Memory B cell (primary cell): ENCODE results near the gene ARHGEF12.

Source experiments
- ATAC-seq: fragments of 150-1000 bp; cut with Tn5 transposase; 2 replicates; pipeline ENCODE4 v1.10.0; 2021; ENCODE audit warnings: low read depth, mild to moderate bottlenecking, moderate library complexity
- DNase-seq, 2 donors: peaks; one replicate each; pipeline ENCODE4 v3.0.0; 2022; ENCODE audit warnings: low spot score in 2 of 2
- H3K27ac Mint-ChIP-seq: one replicate; pipeline ENCODE4 v1.8.0; 2022; ENCODE audit warnings: mild to moderate bottlenecking, moderate library complexity, mixed read lengths
- H3K27me3 Mint-ChIP-seq: one replicate; pipeline ENCODE4 v1.8.0; 2022; ENCODE audit warnings: mixed read lengths
- H3K36me3 Mint-ChIP-seq: one replicate; pipeline ENCODE4 v1.8.0; 2022; ENCODE audit warnings: mild to moderate bottlenecking, mixed read lengths
- H3K4me1 Mint-ChIP-seq: one replicate; pipeline ENCODE4 v1.8.0; 2022; ENCODE audit warnings: mixed read lengths
- H3K4me3 Mint-ChIP-seq: one replicate; pipeline ENCODE4 v1.8.0; 2022; ENCODE audit warnings: mild to moderate bottlenecking, moderate library complexity, mixed read lengths
- H3K9me3 Mint-ChIP-seq: one replicate; pipeline ENCODE4 v1.8.0; 2022; ENCODE audit warnings: mixed read lengths

ARHGEF12 gene

DNA sequence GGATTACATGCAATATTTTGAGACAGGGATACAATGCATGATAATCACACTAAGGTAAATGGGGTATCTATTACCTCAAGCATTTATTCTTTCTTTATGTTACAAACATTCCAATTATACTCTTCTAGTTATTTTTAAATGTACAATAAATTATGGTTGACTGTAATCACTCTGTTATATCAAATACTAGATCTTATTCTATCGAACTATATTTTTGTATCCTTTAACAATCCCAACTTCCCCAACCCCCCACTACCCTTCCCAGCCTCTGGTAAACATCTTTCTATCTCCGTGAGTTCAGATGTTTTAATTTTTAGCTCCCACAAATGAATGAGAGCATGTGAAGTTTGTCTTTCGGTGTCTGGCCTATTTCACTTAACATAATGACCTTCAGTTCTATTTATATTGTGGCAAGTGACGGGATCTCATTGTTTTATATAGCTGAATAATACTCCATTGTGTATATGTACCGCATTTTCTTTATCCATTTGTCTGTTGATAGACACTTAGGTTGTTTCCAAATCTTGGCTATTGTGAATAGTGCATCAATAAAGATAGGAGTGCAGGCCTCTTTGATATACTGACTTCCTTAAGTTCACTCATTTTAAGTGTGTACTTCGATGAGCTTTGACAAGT, 40.5 kb downstream of the ARHGEF12 start:
- no peak for DNase-seq
- peaks cover 12% of the 10 kb centered on the region for H3K36me3 Mint-ChIP-seq
- peaks cover 6% of the 10 kb centered on the region for H3K9me3 Mint-ChIP-seq
- no peak overlapping the region for H3K27ac Mint-ChIP-seq
- H3K4me3 Mint-ChIP-seq, result no peak overlapping the region
- no peaks in the 10 kb centered on the region for H3K27me3 Mint-ChIP-seq
- peaks cover 19% of the 10 kb centered on the region for H3K4me1 Mint-ChIP-seq
- no peak for ATAC-seq

DNA sequence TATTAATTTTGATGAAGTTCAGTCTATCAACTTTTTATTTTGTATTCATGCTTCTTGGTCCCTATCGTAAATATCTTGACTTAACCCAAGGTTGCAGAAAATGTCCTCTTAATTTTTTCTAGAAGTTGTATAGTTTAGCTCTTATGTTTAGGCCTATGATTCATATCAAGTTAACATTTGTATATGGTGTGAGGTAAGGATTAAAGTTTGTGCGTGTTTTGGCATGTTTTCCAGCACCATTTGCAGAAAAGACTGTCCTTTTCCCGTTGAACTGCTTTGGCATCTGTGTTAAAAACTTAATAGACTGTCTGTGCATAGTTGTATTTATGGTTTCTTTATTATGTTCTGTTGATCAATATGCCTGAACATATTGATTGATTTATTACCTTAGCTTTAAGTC, 42.3 kb downstream of the ARHGEF12 start:
- ATAC-seq (no peak), DNase-seq (no peak)
- Mint-ChIP-seq H3K9me3 (peaks cover 8% of the 10 kb centered on the region), H3K27me3 (no peaks in the 10 kb centered on the region), H3K4me1 (peaks cover 19% of the 10 kb centered on the region), H3K36me3 (peaks cover 16% of the 10 kb centered on the region), H3K4me3 (no peak overlapping the region), H3K27ac (no peak overlapping the region)

DNA sequence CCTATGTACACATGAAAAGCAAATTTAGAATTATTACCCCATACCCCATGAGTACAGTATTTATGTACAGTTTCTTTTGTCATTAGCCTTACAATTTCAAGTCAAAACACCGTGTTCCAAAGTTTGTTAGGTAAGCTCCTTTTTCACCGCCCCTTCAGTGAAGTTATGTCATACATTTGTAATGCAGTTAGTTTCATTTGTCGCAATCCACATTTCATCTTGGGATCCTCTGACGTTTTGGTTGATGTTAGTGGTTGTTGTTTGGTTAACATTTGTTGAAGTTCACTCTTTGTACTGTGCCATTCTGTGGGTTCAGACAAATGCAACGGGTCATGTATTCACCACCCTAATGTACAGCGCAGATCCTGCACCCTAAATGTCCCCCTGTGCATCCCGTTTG, 45.2 kb downstream of the ARHGEF12 start:
- ATAC-seq, result no peak
- Mint-ChIP-seq H3K9me3 (peaks cover 10% of the 10 kb centered on the region), H3K4me1 (peaks cover 16% of the 10 kb centered on the region), H3K27me3 (no peaks in the 10 kb centered on the region), H3K36me3 (peaks cover 16% of the 10 kb centered on the region), H3K4me3 (no peak overlapping the region), H3K27ac (no peak overlapping the region)
- no peak for DNase-seq

DNA sequence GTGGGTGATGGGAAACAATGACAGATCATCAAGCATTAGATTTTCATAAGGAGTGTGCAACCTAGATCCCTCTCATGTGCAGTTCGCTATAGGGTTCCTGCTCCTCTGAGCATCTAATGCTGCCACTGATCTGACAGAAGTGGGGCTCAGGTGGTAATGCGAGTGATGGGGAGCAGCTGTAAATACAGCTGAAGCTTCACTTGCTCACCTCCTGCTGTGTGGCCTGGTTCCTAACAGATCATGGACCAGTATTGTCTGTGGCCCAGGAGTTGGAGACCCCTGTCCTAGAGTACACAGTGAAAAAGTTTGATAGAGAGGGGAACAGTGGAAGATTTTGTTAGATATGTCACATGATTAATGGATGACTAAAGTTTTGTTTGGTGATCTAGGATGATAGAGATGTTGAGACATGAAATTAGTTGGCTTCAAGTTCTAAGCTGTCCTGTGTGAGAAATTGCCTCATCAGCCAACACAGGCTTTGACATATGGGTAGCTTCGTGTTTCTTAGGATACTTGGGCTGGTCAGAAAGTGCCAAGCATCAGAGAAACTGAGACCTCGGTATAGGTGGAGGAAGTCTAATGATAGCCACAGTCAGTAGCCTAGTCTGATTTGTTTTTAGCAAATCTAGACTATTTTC, 47.4 kb downstream of the ARHGEF12 start:
- H3K4me3 Mint-ChIP-seq, result no peak overlapping the region
- ATAC-seq, result no peak
- peaks cover 7% of the 10 kb centered on the region for H3K36me3 Mint-ChIP-seq
- H3K27me3 Mint-ChIP-seq, result no peaks in the 10 kb centered on the region
- peaks cover 6% of the 10 kb centered on the region for H3K9me3 Mint-ChIP-seq
- DNase-seq, result no peak
- peaks cover 16% of the 10 kb centered on the region for H3K4me1 Mint-ChIP-seq
- H3K27ac Mint-ChIP-seq, result no peak overlapping the region

DNA sequence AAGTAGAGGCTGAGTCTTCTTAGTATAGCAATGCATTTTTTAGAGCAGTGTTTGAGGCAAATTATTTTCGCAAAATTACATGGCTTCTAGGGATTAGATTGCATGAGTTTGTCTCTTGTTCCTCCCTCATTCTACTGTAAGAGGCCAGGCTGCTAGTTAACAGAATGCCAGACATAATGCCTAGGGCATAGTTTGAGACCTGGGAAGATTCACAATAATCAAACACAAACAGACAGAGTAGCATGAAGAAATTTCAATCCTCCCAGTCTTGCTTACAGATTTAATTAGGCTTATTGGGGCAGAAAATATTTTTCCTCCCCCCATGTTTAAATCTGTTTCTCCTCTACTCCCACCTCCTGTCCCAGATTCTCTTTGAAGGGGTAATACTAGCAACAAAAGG, 48.3 kb downstream of the ARHGEF12 start:
- no peaks in the 10 kb centered on the region for H3K27me3 Mint-ChIP-seq
- peaks cover 13% of the 10 kb centered on the region for H3K4me1 Mint-ChIP-seq
- DNase-seq, result no peak
- H3K9me3 Mint-ChIP-seq, result peaks cover 4% of the 10 kb centered on the region
- no peak for ATAC-seq
- no peak overlapping the region for H3K27ac Mint-ChIP-seq
- no peak overlapping the region for H3K4me3 Mint-ChIP-seq
- peaks cover 4% of the 10 kb centered on the region for H3K36me3 Mint-ChIP-seq

DNA sequence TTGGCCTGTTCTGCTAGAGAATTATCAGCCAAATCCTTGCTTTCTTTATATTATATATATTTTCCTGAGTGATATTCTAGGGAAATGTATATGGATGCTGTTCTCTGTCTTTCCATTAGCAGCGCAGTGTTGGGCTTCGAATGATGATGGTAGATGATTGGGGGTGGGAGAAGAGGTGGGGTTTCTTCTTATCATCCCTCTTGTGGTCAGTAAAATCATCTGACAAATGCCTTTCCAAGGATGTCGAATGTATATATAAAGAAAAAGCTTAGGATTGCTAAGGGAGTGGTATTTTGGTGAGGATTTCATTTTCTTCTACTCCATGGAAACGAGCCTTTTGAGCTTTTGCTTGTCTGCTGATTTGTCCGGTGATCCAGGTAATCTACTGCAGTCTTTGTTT, 48.9 kb downstream of the ARHGEF12 start:
- H3K4me1 Mint-ChIP-seq, result peaks cover 9% of the 10 kb centered on the region
- peaks cover 3% of the 10 kb centered on the region for H3K27me3 Mint-ChIP-seq
- H3K9me3 Mint-ChIP-seq, result peaks cover 7% of the 10 kb centered on the region
- DNase-seq (no peak), ATAC-seq (no peak)
- no peak overlapping the region for H3K4me3 Mint-ChIP-seq
- H3K36me3 Mint-ChIP-seq, result peaks cover 7% of the 10 kb centered on the region
- H3K27ac Mint-ChIP-seq, result no peak overlapping the region

DNA sequence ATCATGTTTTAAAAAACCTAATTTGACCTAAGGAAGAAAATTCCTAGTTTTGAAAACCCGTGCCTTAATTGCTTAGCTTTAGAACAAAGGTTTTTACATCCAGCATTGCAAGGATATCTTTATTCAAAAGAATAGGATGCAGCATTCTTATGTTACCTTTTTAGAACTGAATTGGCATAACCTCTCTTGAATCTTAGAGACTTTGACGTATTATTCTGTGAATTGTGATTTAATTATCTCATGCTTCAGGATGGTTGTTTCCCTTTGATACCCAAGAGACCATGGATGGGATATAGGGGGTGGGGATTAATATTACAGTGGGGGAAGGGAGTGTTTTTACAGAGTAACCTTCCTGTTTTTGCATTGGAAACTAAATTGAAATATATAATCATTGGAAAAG, 49.4 kb downstream of the ARHGEF12 start:
- Mint-ChIP-seq H3K27me3 (peaks cover 3% of the 10 kb centered on the region), H3K27ac (no peak overlapping the region), H3K9me3 (peaks cover 7% of the 10 kb centered on the region), H3K36me3 (peaks cover 7% of the 10 kb centered on the region), H3K4me1 (peaks cover 3% of the 10 kb centered on the region), H3K4me3 (no peak overlapping the region)
- ATAC-seq (no peak), DNase-seq (no peak)

DNA sequence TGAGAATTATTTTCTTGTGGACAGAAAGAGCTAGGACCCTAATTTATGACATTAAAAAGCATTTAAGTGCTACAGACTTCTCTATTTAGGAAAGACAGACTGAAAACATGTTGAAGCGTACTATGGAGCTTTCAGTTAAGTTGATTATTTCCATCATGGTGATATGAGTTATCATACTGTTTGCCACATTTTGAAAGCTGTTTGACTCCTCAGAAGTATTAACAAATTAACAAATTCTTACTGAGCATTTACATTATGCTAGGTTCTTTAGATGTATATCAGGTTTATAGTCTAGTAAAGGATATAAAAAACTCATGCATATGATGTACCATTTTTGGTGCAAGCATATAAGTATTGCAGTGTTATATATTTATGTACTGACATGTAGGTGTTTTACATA, 50.1 kb downstream of the ARHGEF12 start:
- ATAC-seq, result no peak
- Mint-ChIP-seq H3K4me3 (no peak overlapping the region), H3K36me3 (peaks cover 7% of the 10 kb centered on the region), H3K4me1 (no peaks in the 10 kb centered on the region), H3K27me3 (peaks cover 3% of the 10 kb centered on the region), H3K9me3 (peaks cover 7% of the 10 kb centered on the region), H3K27ac (no peak overlapping the region)
- DNase-seq, result no peak

DNA sequence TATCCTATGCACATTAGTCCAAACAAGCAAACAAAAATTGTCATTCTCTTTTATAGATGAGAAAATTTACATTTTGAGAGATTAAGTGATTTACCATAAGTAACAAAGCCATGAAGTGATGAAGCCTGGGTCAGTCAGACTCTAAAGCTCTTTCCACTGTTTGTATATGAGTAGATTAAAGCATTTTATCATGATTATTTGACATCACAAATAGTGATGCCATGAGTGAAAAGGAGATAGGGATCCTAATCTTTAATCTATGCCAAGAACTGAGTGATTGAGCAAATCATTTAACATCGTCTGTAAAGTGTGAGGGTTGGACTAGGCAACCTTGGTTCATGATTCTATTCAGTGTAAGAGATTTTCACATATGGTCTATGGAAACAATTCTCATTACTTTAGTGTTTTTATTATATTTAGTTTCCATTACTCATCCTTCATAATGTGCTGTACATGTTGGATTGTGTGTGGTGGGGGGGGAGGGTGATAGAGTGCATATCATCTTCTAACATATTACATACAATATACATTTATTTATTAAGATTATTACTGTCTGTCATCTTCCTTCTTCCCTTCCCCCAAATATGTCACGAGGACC, 50.7 kb downstream of the ARHGEF12 start:
- peaks cover 3% of the 10 kb centered on the region for H3K27me3 Mint-ChIP-seq
- H3K4me3 Mint-ChIP-seq, result no peak overlapping the region
- peaks cover 6% of the 10 kb centered on the region for H3K36me3 Mint-ChIP-seq
- no peak overlapping the region for H3K27ac Mint-ChIP-seq
- H3K9me3 Mint-ChIP-seq, result peaks cover 7% of the 10 kb centered on the region
- ATAC-seq (no peak), DNase-seq (no peak)
- H3K4me1 Mint-ChIP-seq, result no peaks in the 10 kb centered on the region

DNA sequence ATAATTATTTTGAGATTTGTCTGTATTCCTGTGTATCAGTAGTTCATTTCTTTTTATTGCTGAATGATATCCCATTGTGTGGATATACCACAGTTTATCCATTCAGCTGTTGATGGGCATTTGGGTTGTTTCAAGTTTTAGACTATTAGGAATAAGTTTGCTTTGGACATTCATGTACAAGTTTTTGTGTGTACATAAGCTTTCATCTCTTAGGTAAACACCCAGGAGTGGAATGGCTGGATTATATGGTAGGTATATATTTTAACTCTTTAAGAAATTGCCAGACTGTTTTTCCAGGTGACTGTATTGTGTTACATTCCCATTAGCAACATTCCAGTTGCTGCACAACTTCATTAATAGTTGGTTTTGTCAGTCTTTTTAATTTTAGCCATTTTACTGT, 52.0 kb downstream of the ARHGEF12 start:
- Mint-ChIP-seq H3K36me3 (peaks cover 3% of the 10 kb centered on the region), H3K27me3 (peaks cover 3% of the 10 kb centered on the region), H3K27ac (no peak overlapping the region), H3K9me3 (peaks cover 5% of the 10 kb centered on the region), H3K4me3 (no peak overlapping the region), H3K4me1 (no peaks in the 10 kb centered on the region)
- DNase-seq, result no peak
- ATAC-seq, result no peak

DNA sequence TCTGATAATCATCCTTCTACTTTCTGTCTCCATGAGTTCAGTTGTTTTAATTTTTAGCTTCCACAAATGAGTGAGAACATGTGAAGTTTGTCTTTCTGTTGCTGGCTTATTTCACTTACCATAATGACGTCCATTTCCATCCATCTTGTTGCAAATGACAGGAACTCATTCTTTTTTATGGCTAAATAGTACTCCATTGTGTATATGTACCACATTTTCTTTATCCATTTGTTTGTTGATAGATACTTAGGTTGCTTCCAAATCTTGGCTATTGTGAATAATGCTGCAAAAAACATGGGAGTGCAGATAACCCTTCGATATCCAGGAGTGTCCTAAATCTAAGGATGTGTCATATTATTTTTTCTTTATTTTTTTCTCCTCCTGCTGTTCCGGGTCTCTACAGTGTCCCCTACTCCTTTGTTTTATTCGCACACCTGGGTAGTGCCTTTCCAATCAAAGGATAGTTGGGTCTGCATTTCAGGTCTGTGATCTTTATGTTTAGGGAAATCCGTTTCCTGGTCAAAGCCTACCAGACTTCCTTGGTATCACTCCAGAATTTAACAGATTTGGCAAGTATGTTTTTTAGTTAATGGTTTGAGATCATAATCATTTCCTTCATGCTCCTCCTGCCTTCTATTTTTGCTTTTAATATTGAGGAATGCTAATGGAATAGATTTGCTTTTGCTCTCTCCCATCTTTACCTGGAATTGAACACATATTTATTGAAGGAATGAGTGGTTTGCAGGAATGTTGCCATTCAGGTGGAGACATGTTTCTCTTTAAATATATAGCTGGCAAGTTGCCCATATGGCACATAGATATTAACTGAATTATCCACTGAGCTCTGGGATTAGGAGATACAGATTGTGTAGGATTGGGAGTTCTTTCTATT, 53.7 kb downstream of the ARHGEF12 start:
- Mint-ChIP-seq H3K27me3 (peaks cover 3% of the 10 kb centered on the region), H3K4me3 (no peak overlapping the region), H3K27ac (no peak overlapping the region), H3K4me1 (peaks cover 2% of the 10 kb centered on the region), H3K9me3 (peaks cover 3% of the 10 kb centered on the region), H3K36me3 (peaks cover 3% of the 10 kb centered on the region)
- no peak for DNase-seq
- no peak for ATAC-seq

DNA sequence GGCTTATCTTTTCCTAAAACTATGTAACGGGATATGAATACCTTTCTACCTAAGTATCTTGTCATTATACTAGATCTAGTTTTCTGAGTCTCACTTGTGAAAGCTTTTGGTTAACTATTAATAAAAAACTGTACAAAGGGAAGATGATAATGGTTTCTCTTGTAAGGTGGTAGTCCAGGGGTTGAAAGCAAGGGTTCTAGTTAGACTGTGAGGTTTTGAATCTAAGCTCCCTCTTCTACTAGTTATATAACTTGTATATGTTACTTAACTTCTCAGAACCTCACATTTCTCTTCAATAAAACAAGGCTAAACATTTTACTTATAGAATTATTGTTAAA, 54.3 kb downstream of the ARHGEF12 start:
- H3K9me3 Mint-ChIP-seq, result peaks cover 5% of the 10 kb centered on the region
- peaks cover 3% of the 10 kb centered on the region for H3K27me3 Mint-ChIP-seq
- H3K4me1 Mint-ChIP-seq, result peaks cover 2% of the 10 kb centered on the region

DNA sequence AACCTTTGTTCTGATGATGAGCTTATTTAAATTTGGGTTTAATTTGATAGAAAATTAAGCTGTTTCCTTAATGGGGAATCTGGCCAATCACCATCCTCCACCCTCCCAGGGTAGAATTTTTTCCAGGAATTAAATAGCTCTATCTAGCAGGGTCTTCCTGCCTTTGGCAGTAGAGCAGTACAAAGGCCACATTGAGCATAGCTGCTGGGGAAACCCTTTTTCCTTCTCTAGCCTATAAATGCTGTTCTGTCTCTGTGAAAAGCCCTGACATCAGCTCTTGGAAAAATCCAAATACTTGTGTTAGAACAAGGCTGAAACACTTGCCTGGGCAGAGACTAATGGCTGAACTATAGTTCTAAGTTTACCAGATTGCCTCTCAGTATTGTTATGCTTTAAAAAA, 55.1 kb downstream of the ARHGEF12 start:
- Mint-ChIP-seq H3K4me1 (peaks cover 2% of the 10 kb centered on the region), H3K4me3 (no peak overlapping the region), H3K27me3 (peaks cover 3% of the 10 kb centered on the region), H3K36me3 (peaks cover 7% of the 10 kb centered on the region), H3K27ac (no peak overlapping the region), H3K9me3 (peaks cover 5% of the 10 kb centered on the region)
- no peak for ATAC-seq
- no peak for DNase-seq

More for the DNA sequence above, 54.3 kb downstream of the ARHGEF12 start:
- Mint-ChIP-seq H3K36me3 (peaks cover 7% of the 10 kb centered on the region), H3K4me3 (no peak overlapping the region), H3K27ac (no peak overlapping the region)
- ATAC-seq (no peak), DNase-seq (no peak)

DNA sequence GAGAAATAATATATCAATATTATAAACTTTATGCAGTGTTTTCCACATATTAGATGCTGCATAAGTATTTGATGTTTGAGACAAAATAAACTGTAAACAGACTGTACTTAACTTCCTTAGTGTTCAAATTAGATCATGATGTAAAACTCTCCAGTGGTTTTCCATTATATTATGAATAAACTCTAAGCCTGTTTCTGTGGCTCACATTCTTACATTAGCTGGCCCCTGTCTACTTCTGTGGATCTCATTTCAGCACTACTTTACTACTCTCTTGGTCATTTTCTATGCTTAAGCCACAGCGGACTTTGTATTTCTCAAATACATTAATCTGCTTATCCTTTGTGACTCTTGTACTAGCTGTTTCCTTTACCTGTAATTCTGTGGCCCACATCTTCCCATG, 55.6 kb downstream of the ARHGEF12 start:
- DNase-seq (no peak), ATAC-seq (no peak)
- Mint-ChIP-seq H3K4me3 (no peak overlapping the region), H3K27me3 (peaks cover 3% of the 10 kb centered on the region), H3K36me3 (peaks cover 7% of the 10 kb centered on the region), H3K9me3 (peaks cover 5% of the 10 kb centered on the region), H3K27ac (no peak overlapping the region), H3K4me1 (peaks cover 2% of the 10 kb centered on the region)
